HCT116 (cell line): ENCODE results near the gene TMEM178B. TPM values are rescaled to one million over a fixed set of nuclear protein-coding genes. Genes with fewer than 3 reads are reported as not detected.

Experiments
- ATAC-seq: fragments of 200-7000 bp; cut with Tn5 transposase; 2 replicates; pipeline ENCODE4 v1.9.1; 2020; ENCODE audit warnings: mild to moderate bottlenecking, moderate library complexity
- BruUV-seq: library from RNA; stranded (reverse); fragments of 400-500 nt; replicated peaks from 2 replicates; lab custom pipeline; 2021; lab: Mats Ljungman, UMichigan
- CTCF ChIA-PET: fragments of 300-600 bp; sonication (Branson Sonifier 250); formaldehyde crosslinking; loops from one replicate; lab custom pipeline; 2021; ENCODE audit warnings: antibody characterized with exemption; lab: Charles Lee
- POLR2A ChIA-PET: fragments of 300-600, 350-600 bp; sonication (Branson Sonifier 250); formaldehyde crosslinking; loops from one replicate; lab custom pipeline; 2021; ENCODE audit warnings: antibody characterized with exemption; lab: Charles Lee
- RAD21 ChIA-PET, 2 experiments: fragments of 300-600 bp; sonication (Branson Sonifier 250); formaldehyde crosslinking; loops; one replicate each; lab custom pipeline; 2023; ENCODE audit warnings: low total read pairs in 2 of 2; ENCODE audit not compliant: uncharacterized antibody in 2 of 2, unreplicated experiment in 2 of 2, low non-redundant PET in 1 of 2; lab: Charles Lee
- DNase-seq: peaks from one replicate; pipeline ENCODE4 v3.0.0-alpha.2; 2010; ENCODE audit warnings: low read depth, low spot score
- H2AFZ ChIP-seq: fragments of 200-600 bp; shearing (Covaris generic), sonication (generic); 2 replicates; pipeline ENCODE4 v1.6.1; 2017; ENCODE audit warnings: low read depth, mixed run types, mixed read lengths, antibody characterized with exemption, low read length; ENCODE audit not compliant: poor library complexity, severe bottlenecking
- H3K27ac ChIP-seq: 2 replicates; pipeline ENCODE4 v1.5.1; 2012; ENCODE audit warnings: low read depth, low read length
- H3K27me3 ChIP-seq: fragments of 200-600 bp; sonication (generic); 2 replicates; pipeline ENCODE4 v1.6.1; 2016; ENCODE audit warnings: mixed run types, low read length, mixed read lengths; ENCODE audit not compliant: insufficient read depth
- H3K36me3 ChIP-seq, 2 experiments: fragments of 200-500 bp in 1 of 2; fragments of 200-600 bp in 1 of 2; sonication (Bioruptor generic) in 1 of 2; sonication (generic) in 1 of 2; 2 replicates each; pipeline versions ENCODE4 v1.5.1 to v1.6.1; 2014 to 2016; ENCODE audit warnings: low read length in 2 of 2, inconsistent platforms in 1 of 2, mixed read lengths in 1 of 2, mixed run types in 1 of 2; ENCODE audit not compliant: insufficient read depth in 2 of 2, control insufficient read depth in 1 of 2
- H3K4me1 ChIP-seq, 2 experiments: fragments of 200-600 bp in 1 of 2; sonication (generic) in 1 of 2; 2 replicates each; pipeline versions ENCODE4 v1.5.1 to v1.6.1; 2012 to 2017; ENCODE audit warnings: low read length in 2 of 2, inconsistent platforms in 1 of 2, mild to moderate bottlenecking in 1 of 2, mixed read lengths in 1 of 2, mixed run types in 1 of 2, moderate library complexity in 1 of 2; ENCODE audit not compliant: insufficient read depth in 2 of 2, control insufficient read depth in 1 of 2
- H3K4me2 ChIP-seq: fragments of 200-600 bp; sonication (generic); 2 replicates; pipeline ENCODE4 v1.6.1; 2017; ENCODE audit warnings: mixed run types, low read length, mixed read lengths
- H3K4me3 ChIP-seq, 2 experiments: fragments of 200-600 bp in 1 of 2; sonication (generic) in 1 of 2; replicated peaks in 1 of 2; 2 replicates each; pipeline ENCODE4 v1.5.1; 2011 to 2016; ENCODE audit warnings: low read length in 2 of 2, control low read depth in 1 of 2, low read depth in 1 of 2, mild to moderate bottlenecking in 1 of 2, mixed read lengths in 1 of 2, mixed run types in 1 of 2
- H3K79me2 ChIP-seq: fragments of 200-600 bp; sonication (generic); 2 replicates; pipeline ENCODE4 v1.6.1; 2017; ENCODE audit warnings: mild to moderate bottlenecking, mixed run types, low read length, moderate library complexity, mixed read lengths; ENCODE audit not compliant: insufficient read depth
- H3K9ac ChIP-seq: fragments of 200-600 bp; sonication (generic); 2 replicates; pipeline ENCODE4 v1.6.1; 2016; ENCODE audit warnings: low read length, mixed read lengths
- H3K9me2 ChIP-seq: fragments of 200-600 bp; sonication (generic), shearing (Covaris generic); 2 replicates; pipeline ENCODE4 v1.6.1; 2017; ENCODE audit warnings: mixed run types, mild to moderate bottlenecking, moderate library complexity; ENCODE audit not compliant: insufficient read depth
- H3K9me3 ChIP-seq, 2 experiments: fragments of 200-500 bp in 1 of 2; fragments of 200-600 bp in 1 of 2; sonication (Bioruptor generic) in 1 of 2; sonication (generic) in 1 of 2; 2 replicates each; pipeline ENCODE4 v1.6.1; 2014 to 2017; ENCODE audit warnings: low read length in 2 of 2, mixed read lengths in 2 of 2, inconsistent platforms in 1 of 2, low read depth in 1 of 2, mild to moderate bottlenecking in 1 of 2, mixed run types in 1 of 2, moderate library complexity in 1 of 2; ENCODE audit not compliant: control insufficient read depth in 1 of 2, insufficient read depth in 1 of 2
- H4K20me1 ChIP-seq: fragments of 200-600 bp; sonication (generic), shearing (Covaris generic); 2 replicates; pipeline ENCODE4 v1.6.1; 2017; ENCODE audit warnings: mixed run types, mild to moderate bottlenecking, moderate library complexity; ENCODE audit not compliant: insufficient read depth
- ATF3 ChIP-seq: IDR thresholded peaks from 2 replicates; pipeline ENCODE4 v1.6.1; 2012
- CEBPB ChIP-seq: IDR thresholded peaks from 2 replicates; pipeline ENCODE4 v1.6.1; 2012; ENCODE audit warnings: low read depth
- EGR1 ChIP-seq: IDR thresholded peaks from 2 replicates; pipeline ENCODE4 v1.6.1; 2012; ENCODE audit warnings: low read depth
- ELF1 ChIP-seq: IDR thresholded peaks from 2 replicates; pipeline ENCODE4 v1.6.1; 2012; ENCODE audit warnings: low read depth, borderline replicate concordance
- JUND ChIP-seq: IDR thresholded peaks from 2 replicates; pipeline ENCODE4 v1.6.1; 2012
- MAX ChIP-seq: IDR thresholded peaks from 2 replicates; pipeline ENCODE4 v1.6.1; 2012
- POLR2AphosphoS5 ChIP-seq: IDR thresholded peaks from 2 replicates; pipeline ENCODE4 v1.6.1; 2011; ENCODE audit warnings: mild to moderate bottlenecking, low read depth, low read length, moderate library complexity
- REST ChIP-seq: IDR thresholded peaks from 2 replicates; pipeline ENCODE4 v1.6.1; 2012; ENCODE audit warnings: low read depth
- SIN3A ChIP-seq: IDR thresholded peaks from 2 replicates; pipeline ENCODE4 v1.6.1; 2012; ENCODE audit warnings: low read depth
- intact Hi-C: fragments of 100-400 bp; cut with micrococcal nuclease; formaldehyde crosslinking; loops from 2 replicates; pipeline ENCODE4 v1.10.0; 2022
- total RNA-seq: library from RNA; stranded (reverse); gene quantifications from one replicate; pipeline ENCODE4 v1.2.1, GENCODE V29; 2021; ENCODE audit not compliant: unreplicated experiment

The TMEM178B gene
- total RNA-seq, 1 experiment from 2014 or later: 0.02 TPM

- H3K79me2 ChIP-seq: no peaks in the 10 kb centered on the region
- RAD21 ChIA-PET: no interaction called here
- H4K20me1 ChIP-seq: no peaks in the 10 kb centered on the region
- no peak overlapping the region for H2AFZ ChIP-seq
- TF ChIP-seq SIN3A (no peak), REST (peak; percentile 60), POLR2AphosphoS5 (no peak), ELF1 (no peak), JUND (no peak), CEBPB (no peak)
- H3K27ac ChIP-seq: no peak overlapping the region
- no peak overlapping the region for H3K4me2 ChIP-seq
- no peaks in the 10 kb centered on the region for H3K9me2 ChIP-seq
- ATAC-seq (no peak), DNase-seq (no peak)
- BruUV-seq: no TSS peak
- H3K4me3 ChIP-seq: no peak overlapping the region
- no peak overlapping the region for H3K9ac ChIP-seq
- CTCF ChIA-PET: no interaction called here
- H3K36me3 ChIP-seq: no peaks in the 10 kb centered on the region
- intact Hi-C loops: no loop called here
- H3K27me3 ChIP-seq: 0 out of 2 replicates have a peak, but pooled peaks cover 8% of the 10 kb centered on the region
- no peaks in the 10 kb centered on the region for H3K9me3 ChIP-seq
- no peaks in the 10 kb centered on the region for H3K4me1 ChIP-seq
- POLR2A ChIA-PET: no interaction called here
These were observed 259.6 kb downstream of the TMEM178B start for GRCh38 chr7:141333459-141333858.

GRCh38 chr7:141335164-141335563 is 261.3 kb downstream of the TMEM178B start:
- no peak for TF ChIP-seq MAX
- TF ChIP-seq ATF3: no peak
- TF ChIP-seq EGR1: no peak
- no peak overlapping the region for H3K4me2 ChIP-seq
- H3K27ac ChIP-seq: no peak overlapping the region
- ChIA-PET POLR2A (no interaction called here), RAD21 (no interaction called here), CTCF (no interaction called here)
- no peaks in the 10 kb centered on the region for H3K36me3 ChIP-seq
- H3K4me1 ChIP-seq: no peaks in the 10 kb centered on the region
- H3K9ac ChIP-seq: no peak overlapping the region
- peaks cover 9% of the 10 kb centered on the region; the same call in 1 of the 2 replicates for H3K27me3 ChIP-seq
- no peaks in the 10 kb centered on the region for H3K79me2 ChIP-seq
- H3K4me3 ChIP-seq: no peak overlapping the region
- BruUV-seq: no TSS peak
- H4K20me1 ChIP-seq: no peaks in the 10 kb centered on the region
- no peaks in the 10 kb centered on the region for H3K9me2 ChIP-seq
- DNase-seq: no peak
- ATAC-seq: no peak
- no peak overlapping the region for H2AFZ ChIP-seq
- intact Hi-C loops: no loop called here
- H3K9me3 ChIP-seq: no peaks in the 10 kb centered on the region
